HG02970 (cell line): ENCODE results near the gene MCM3.

Experiments
- ATAC-seq: cut with Tn5 transposase; IDR thresholded peaks from one replicate; pipeline ENCODE4 v1.9.1; 2021; ENCODE audit warnings: mild to moderate bottlenecking, moderate library complexity, moderate number of reproducible peaks; ENCODE audit not compliant: unreplicated experiment, low FRiP score

MCM3 gene

DNA sequence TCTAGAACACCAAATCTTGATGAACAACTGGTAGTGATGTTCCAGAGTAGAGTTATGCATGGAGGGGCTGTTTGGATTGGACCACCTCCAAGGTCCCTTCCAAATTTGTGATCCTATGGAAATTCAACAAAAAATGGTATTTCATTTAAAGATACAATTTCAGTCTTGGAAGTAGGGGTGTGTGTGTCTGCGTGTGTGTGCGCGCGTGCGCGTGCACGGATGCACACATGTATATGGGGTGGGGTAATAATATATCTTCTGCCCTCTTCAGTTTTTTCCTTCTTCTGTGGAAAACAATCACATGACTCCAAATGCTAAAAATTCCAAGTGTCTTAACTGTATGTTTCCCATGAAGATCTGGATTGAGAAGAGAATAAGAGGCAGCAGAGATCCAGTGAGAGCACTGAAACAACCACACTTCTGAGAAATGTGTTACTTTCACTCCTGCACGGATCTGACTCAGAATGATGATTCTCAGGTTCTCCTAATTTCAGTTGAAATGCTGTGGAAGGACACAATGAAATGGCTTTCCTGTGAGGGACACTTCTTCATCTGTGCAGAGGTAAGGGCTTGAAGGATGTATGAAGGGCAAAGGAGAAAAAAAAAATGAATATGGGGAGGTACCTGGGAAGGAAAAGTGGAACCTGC lies 29.7 kb downstream of the MCM3 start:
- ATAC-seq: no peak

DNA sequence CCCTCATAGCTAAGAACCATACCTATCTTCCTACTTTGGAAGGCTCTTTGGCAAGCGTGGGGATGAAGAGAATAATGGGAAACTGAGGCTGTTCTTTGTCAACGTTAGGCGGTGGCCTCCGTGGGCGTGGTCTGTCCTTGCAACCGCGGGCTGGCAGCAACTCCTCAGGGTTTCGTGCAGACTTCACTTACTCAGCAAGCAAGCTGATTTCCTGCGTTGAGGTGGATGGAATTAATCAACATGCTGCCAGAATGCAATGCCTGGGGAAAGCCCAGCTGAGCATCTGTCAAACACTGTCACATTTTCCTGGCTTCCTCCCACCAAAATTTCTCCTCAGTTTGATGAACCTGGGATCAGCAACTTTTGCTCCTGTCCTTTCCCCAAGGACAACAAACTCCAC lies 31.0 kb downstream of the MCM3 start:
- no peak for ATAC-seq

DNA sequence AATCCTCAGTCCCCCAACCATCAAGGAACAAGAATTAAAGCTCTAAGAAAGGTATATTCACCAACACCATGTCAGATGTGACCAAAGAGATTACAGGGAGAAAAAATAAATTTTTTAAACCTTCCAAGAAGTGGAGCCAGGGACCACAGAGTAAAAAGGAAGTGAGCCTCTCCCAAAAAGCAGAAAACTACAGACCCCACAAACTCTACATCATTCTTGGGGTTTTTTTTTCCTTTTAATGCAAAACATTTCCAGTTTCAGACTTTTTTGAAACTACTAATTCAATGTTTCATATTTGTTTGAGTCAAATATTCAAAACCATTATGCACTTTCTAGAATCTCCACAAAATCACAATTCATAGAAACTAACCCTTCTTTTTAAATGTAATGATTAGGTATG lies 33.4 kb downstream of the MCM3 start:
- ATAC-seq: no peak

DNA sequence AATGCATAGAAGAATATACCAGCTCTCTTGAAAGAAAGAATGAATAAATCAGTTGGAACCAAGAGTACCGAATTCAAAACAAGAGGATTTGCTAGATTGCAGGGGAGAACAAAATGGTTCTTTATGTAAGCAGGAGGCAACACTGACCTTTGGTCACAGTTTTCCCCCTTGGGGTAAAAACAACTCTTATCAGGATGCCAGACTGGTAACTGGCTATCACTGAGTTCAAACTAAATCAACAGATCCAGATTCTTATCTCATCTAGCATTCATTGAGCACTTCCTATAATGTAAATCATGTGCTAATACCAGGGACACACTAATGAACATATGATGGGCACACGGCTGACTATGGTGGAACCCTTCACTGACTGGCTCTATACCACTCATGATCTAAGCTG lies 35.5 kb downstream of the MCM3 start:
- ATAC-seq: no peak

DNA sequence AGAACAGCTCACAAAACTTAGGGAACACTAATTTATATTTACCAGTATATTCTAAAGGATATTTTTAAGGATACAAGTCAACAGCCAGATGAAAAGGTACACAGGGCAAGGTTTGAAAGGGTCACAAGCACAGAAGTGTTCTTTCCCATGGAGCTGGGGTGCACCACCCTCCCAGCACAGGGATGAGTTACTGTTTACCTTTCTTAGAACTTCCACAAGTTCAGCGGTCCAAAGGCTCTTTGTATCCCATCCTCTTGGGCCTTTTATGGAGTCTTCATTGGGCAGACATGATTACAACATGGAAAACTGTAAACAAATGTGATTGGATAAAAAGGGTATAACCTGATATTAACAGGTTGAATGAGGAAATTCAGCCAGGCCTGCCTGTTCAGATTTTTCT lies 39.1 kb downstream of the MCM3 start:
- ATAC-seq: no peak

DNA sequence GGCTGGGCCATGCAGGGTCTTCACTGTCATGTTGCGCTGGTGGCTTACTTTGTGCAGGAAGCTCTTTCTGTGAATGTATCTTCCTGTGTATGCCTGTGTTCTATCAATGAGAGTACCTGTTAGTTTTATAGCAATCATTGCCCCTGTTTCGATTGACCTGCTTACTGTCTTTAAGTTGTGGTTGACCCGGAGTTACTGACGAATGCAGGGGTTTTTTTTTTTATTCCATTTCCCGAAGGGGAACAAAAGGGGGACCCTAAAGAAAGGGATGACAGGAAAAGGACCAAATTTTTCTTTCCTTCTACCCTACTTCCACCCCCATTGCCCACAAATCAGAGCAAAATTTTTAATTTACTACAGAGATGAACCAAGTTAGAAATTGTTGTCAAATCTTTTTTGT lies 40.1 kb downstream of the MCM3 start, which contains the start of gene IL17F:
TSS of gene IL17F (minus strand) at position 101 of the 400 bp plus-strand sequence. CDS start at position 30, 71 bp downstream.
- ATAC-seq: no peak

DNA sequence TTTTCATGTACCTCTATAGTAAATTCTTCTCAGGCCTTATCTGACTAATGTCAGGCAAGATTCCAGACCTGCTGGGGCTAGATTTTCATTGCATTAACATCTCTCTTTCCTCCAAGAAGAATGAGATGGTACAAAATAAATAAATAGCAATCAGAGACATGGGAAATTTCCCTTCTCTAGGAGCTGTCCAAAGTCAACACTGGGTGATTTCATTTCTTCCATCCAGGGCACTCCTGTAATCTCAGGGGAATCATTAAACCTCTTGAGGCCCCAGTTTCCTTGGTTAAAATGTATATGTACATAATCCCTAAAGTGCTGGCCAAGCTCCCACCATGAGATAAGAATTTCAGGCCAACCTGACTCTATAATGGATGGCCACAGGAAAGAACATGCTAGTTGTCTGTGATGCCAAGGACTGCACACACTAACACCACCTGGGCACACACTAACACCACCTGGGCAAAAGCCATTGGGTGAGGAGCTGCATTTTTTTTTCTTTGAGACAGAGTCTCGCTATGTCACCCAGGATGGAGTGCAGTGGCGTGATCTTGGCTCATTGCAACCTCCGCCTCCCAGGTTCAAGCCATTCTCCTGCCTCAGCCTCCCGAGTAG lies 41.2 kb downstream of the MCM3 start:
- ATAC-seq: no peak

DNA sequence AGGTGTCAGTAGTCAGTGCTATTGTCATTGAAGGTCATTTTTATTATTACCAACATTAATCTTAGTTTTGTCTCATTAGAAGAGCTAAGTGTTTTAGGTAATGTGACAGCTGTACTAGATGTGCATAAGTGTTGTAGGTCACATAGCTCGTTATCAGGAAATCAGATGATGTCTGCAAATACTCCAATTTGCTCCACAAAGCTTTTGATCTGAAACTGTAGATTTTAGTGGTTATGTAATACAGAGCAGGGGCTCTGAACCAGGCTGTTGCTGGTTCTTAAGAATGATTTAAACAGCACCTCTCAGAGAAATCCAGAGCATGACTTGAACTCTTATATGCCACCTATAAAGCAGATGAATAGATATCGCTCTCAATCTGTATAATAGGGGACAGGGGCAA lies 42.7 kb downstream of the MCM3 start:
- ATAC-seq: no peak

DNA sequence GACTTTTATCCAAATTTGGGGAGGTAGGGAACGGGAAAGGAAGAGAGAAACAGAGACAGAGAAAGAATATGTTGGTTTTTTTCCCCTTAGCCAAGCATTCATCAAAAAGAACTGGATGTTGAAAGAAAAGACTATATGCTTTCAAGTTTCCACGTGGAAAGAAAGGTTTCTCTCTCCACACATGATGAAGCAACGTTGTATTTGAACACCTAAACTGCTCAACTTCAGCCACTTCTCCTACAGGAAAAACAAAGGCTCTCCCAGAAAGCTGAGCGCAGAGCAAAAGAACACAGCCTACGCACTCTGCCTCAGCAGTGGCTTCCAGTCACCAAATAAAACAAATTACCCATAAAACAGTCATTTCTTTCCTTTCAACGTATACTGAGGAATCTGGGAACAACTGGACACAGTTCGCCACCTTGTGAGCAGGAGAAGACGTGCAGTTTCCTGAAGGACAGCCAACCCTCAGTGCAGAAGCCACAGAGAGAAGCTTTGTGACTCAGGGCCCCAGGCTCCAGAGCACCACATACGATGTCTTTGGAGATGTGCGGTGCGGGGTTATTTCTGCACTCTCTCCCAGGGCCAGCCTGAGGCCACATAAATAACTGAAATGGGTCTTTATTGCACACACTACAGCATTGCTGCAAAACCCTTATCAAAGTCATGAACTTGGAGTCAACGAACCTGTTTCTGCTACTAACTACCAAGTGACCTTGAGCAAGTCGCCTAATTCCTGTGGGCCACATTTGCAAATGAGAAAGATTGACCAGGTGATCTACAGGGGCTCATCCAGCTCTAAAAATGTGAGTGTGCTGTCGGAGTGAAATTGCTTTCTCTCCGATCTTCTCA lies 50.3 kb downstream of the MCM3 start:
- no peak for ATAC-seq

DNA sequence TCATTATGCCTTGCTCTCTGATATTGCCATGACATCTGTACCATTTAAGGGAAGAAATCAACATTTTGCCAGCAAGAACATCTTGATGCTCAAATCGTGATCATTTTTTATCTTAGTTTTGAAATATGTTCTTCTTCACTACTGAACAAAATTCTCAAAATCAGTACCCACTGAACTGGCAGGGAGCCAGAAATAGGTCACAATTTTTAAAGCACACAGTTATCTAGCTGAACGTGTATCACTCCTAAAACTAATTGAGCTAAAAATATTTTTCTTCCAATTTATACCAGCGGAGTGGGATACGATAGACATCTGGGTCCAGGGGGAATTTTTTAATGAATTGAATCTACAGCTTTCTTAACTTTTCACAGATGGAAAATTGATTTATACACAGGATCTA lies 51.5 kb downstream of the MCM3 start:
- ATAC-seq: no peak

DNA sequence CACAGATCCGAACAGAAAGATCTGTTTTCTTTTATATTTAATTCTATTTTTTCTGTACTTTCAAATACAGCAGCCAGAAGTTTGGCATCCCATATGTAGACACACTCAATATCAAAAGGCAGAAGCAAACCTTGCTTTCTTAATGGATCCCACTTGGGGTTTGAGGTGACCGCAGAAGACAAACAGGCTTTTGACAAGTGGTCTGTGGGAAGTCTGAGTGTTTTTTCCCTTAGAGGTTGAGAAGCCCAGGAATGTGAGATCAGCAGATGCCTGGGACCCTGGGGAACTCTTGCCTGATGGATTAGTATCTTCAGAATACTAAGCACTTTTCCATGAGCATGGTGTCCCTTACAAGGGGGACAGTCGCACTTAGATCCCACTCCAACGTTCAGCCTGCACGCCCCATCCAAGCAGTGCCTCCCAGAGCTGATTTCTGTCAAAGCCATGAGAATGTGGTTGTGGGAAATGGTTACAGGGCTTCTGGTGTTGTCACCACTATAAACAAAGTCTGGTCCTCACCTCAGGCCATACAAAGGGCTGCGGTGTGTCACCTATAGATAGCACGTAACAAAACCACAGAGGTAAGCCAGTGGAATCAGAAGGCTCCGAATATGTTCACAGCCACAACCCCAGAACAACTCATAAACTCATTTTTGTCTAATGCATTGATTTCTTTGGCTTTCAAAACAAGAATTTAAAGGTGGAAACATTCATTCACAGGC lies 53.0 kb downstream of the MCM3 start:
- no peak for ATAC-seq

DNA sequence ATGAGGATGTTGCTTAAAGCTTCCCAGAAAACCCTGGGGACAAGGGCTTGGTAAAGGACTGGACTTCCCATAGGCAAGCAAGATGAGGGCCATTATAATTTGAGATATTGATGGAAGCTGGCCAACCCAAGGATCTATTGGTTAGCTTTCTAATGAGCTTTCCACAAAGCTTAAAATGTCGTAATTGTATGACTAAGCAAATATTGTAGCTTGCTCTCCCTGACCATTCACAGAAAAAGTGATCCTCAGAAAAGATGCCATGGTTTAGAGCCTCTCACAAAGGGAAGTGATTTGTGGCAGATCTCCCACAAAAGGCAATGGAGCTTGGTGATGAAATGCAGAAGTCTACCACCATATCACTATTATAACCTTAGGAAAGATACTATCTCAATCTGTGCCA lies 53.9 kb downstream of the MCM3 start:
- ATAC-seq: no peak

DNA sequence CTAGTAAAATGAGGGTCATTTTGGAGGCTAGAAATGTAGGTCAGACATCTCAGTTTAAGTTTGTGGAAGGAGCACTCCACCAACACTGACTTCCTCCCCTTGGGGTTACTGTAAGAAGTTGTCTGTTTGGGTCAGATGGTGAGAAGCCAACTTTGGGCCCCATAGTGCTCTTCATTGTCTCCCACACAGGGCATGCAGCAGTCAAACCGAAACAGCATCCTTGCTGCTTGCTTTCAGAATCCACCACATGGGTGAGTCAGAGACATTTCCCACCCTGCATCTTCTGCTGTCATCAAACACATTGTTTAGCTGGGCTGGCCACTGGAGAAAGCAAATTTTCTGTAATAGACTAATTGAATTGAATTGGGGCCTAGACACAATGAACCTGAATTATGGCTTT lies 57.0 kb downstream of the MCM3 start:
- ATAC-seq: peak; percentile 100

DNA sequence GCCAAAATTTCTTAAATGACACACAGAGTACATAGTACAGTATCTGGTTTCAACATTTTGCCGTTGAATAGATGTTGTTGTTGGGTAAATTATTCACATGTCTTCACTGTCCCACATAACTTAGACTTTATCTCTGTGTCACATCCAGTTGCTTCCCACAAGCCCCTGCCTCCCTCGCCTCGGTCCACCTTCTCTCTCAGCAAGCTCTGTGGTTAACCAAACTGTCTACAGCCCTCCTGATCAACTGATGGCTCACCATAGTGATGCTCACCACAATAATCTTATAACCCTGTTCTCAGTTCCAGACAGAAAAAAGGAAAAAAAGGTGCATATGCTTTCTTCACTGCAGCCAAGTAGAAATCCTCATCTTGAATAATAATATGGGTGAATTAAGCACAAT lies 63.2 kb downstream of the MCM3 start:
- no peak for ATAC-seq

DNA sequence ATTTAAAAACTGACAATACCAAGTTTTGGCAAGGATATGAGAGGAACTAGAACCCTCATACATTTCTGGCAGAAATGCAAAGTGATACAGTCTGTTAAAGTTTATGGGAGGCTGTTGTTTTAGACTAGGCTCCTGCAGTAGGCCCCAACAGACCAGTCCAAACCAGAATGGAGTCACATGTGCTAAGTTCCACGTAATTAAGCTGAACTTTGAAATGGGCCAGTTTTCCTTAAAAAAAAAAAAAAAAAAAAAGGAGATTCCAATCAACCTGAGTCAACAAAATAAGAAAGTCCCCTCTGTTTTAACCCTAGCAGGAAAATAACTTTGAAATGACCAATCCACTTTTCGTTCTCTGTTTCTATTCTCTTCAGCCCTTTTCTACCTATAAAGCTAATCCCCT lies 66.8 kb downstream of the MCM3 start:
- no peak for ATAC-seq

DNA sequence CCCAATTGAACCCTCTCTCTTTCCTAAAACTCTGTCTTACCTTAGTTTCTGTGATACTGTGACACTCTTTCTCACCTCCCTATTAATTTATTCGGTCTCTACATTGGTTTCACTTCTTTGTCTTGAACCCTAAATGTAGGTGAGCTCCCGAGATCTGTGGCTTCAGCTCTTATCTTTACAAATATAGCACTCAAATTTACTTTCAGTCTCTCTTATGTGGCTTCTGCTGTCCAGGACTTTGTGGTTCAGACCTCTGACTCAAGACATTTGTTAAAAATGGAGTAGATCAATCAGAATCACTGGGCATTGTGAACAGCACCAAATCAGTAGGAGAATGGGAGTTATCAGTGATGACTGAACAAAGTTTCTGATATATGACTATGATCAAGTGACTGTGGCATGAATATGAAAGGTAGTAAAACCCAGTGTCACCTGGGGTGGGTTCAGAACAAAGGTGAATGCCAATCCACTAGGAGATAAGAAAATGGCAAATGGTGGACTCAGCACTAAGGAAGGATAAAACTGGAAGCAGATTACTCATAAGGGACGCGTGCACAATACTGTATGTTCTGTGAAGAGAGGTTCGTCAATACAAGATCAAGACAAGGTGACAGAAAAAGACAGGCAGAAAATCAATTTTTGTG lies 67.5 kb downstream of the MCM3 start:
- ATAC-seq: no peak

DNA sequence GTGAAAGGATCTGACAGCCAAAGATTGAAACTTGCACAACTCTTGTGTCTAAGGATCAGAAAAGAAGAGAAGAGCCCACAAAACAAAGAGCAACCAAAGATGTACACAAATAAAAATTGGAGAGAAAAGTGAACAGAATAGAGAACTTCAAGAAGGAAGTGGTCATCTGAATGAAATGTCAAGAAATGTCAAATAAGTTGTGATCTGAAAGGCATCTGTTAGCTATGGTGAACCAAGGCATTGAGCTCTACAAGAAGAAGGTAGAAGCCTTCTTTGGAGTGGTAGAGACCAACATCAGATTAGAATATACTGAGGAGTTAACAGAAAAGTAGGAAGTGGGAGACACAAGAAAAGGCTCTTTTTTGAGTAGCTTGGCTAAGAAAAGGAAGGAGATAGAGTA lies 68.8 kb downstream of the MCM3 start:
- no peak for ATAC-seq
